Astrocyte (in vitro differentiated cells and primary cell): ENCODE results near the gene CREB5. TPM values are rescaled to one million over a fixed set of nuclear protein-coding genes. Genes with fewer than 3 reads are reported as not detected.

Experiments
- DNase-seq: peaks from one replicate; pipeline ENCODE4 v3.0.0-alpha.2; 2010; ENCODE audit warnings: low read depth
- FAIRE-seq: peaks from 2 replicates; lab custom pipeline; 2011; peaks lifted over from hg19 to GRCh38; lab: Jason Lieb, UNC
- H2AFZ ChIP-seq: 2 replicates; pipeline ENCODE4 v1.6.0; 2012; ENCODE audit warnings: low read depth, low read length, inconsistent platforms
- H3K27ac ChIP-seq: 2 replicates; pipeline ENCODE4 v1.5.1; 2011; ENCODE audit warnings: low read depth, low read length, inconsistent platforms
- H3K27me3 ChIP-seq: 2 replicates; pipeline ENCODE4 v1.6.0; 2011; ENCODE audit warnings: low read length, inconsistent platforms; ENCODE audit not compliant: insufficient read depth
- H3K36me3 ChIP-seq: 2 replicates; pipeline ENCODE4 v1.5.1; 2011; ENCODE audit warnings: low read length, inconsistent platforms; ENCODE audit not compliant: insufficient read depth
- H3K4me1 ChIP-seq: 2 replicates; pipeline ENCODE4 v1.5.1; 2011; ENCODE audit warnings: low read length, inconsistent platforms; ENCODE audit not compliant: insufficient read depth
- H3K4me2 ChIP-seq: 2 replicates; pipeline ENCODE4 v1.6.0; 2012; ENCODE audit warnings: low read length, inconsistent platforms
- H3K4me3 ChIP-seq: 2 replicates; pipeline ENCODE4 v1.5.1; 2011; ENCODE audit warnings: low read depth, mild to moderate bottlenecking, low read length, inconsistent platforms; ENCODE audit not compliant: insufficient read depth
- H3K79me2 ChIP-seq: 2 replicates; pipeline ENCODE4 v1.6.0; 2012; ENCODE audit warnings: mild to moderate bottlenecking, low read length, inconsistent platforms; ENCODE audit not compliant: insufficient read depth
- H3K9ac ChIP-seq: 2 replicates; pipeline ENCODE4 v1.6.0; 2012; ENCODE audit warnings: mild to moderate bottlenecking, low read length, inconsistent platforms
- H3K9me3 ChIP-seq: 2 replicates; pipeline ENCODE4 v1.5.1; 2012; ENCODE audit warnings: low read depth, mild to moderate bottlenecking, low read length, inconsistent platforms; ENCODE audit not compliant: insufficient read depth
- H4K20me1 ChIP-seq: 2 replicates; pipeline ENCODE4 v1.6.0; 2012; ENCODE audit warnings: low read length, inconsistent platforms; ENCODE audit not compliant: insufficient read depth
- H3K27ac Mint-ChIP-seq: one replicate; pipeline ENCODE4 v1.8.0; 2021; ENCODE audit warnings: mild to moderate bottlenecking, mixed read lengths; ENCODE audit not compliant: unreplicated experiment
- H3K27me3 Mint-ChIP-seq: one replicate; pipeline ENCODE4 v1.8.0; 2021; ENCODE audit warnings: low read depth, mixed read lengths; ENCODE audit not compliant: unreplicated experiment
- H3K36me3 Mint-ChIP-seq: one replicate; pipeline ENCODE4 v1.8.0; 2021; ENCODE audit warnings: low read depth, mixed read lengths; ENCODE audit not compliant: unreplicated experiment
- H3K4me1 Mint-ChIP-seq: one replicate; pipeline ENCODE4 v1.8.0; 2021; ENCODE audit warnings: low read depth, mixed read lengths; ENCODE audit not compliant: unreplicated experiment
- H3K4me3 Mint-ChIP-seq: one replicate; pipeline ENCODE4 v1.8.0; 2021; ENCODE audit warnings: mild to moderate bottlenecking, moderate library complexity, mixed read lengths; ENCODE audit not compliant: unreplicated experiment
- H3K9me3 Mint-ChIP-seq: one replicate; pipeline ENCODE4 v1.8.0; 2021; ENCODE audit warnings: mild to moderate bottlenecking, mixed read lengths; ENCODE audit not compliant: unreplicated experiment
- CTCF ChIP-seq: IDR thresholded peaks from 2 replicates; pipeline ENCODE4 v1.5.1; 2011; ENCODE audit warnings: low read depth, mild to moderate bottlenecking, inconsistent platforms, low read length, moderate library complexity; ENCODE audit not compliant: insufficient read depth
- EZH2 ChIP-seq: IDR thresholded peaks from 2 replicates; pipeline ENCODE4 v1.6.1; 2012; ENCODE audit warnings: mild to moderate bottlenecking, low read length, inconsistent platforms; ENCODE audit not compliant: insufficient read depth
- total RNA-seq: library from RNA; stranded (reverse); gene quantifications from 2 replicates; pipeline ENCODE4 v1.2.1, GENCODE V29; 2021

Gene CREB5
- total RNA-seq, 1 donor from 2014 or later, result 25.4 TPM

GRCh38 chr7:28626221-28626620 is 213.9 kb downstream of the CREB5 start:
- H3K4me3 Mint-ChIP-seq, result no peak overlapping the region
- Histone ChIP-seq H3K27ac (no peak overlapping the region), H3K4me1 (peaks cover 3% of the 10 kb centered on the region), H3K36me3 (no peaks in the 10 kb centered on the region), H3K4me3 (no peak overlapping the region), H2AFZ (no peak overlapping the region), H4K20me1 (no peaks in the 10 kb centered on the region), H3K9ac (no peak overlapping the region), H3K4me2 (no peak overlapping the region), H3K27me3 (peaks cover 4% of the 10 kb centered on the region), H3K79me2 (no peaks in the 10 kb centered on the region), H3K9me3 (no peaks in the 10 kb centered on the region)
- TF ChIP-seq EZH2, result no peak
- no peak for TF ChIP-seq CTCF
- DNase-seq, result no peak
- peaks cover 25% of the 10 kb centered on the region for H3K4me1 Mint-ChIP-seq
- peak overlapping the region; percentile 34 for H3K27ac Mint-ChIP-seq
- no peaks in the 10 kb centered on the region for H3K27me3 Mint-ChIP-seq
- no peak for FAIRE-seq
- no peaks in the 10 kb centered on the region for H3K36me3 Mint-ChIP-seq
- no peaks in the 10 kb centered on the region for H3K9me3 Mint-ChIP-seq

GRCh38 chr7:28626624-28627262 is 214.4 kb downstream of the CREB5 start:
- H3K9me3 Mint-ChIP-seq, result no peaks in the 10 kb centered on the region
- no peak overlapping the region for H2AFZ ChIP-seq
- peaks cover 4% of the 10 kb centered on the region for H3K27me3 ChIP-seq
- H3K9me3 ChIP-seq, result no peaks in the 10 kb centered on the region
- H3K27ac Mint-ChIP-seq, result peak overlapping the region; percentile 34
- no peak overlapping the region for H3K27ac ChIP-seq
- H3K4me1 ChIP-seq, result peaks cover 3% of the 10 kb centered on the region
- no peak overlapping the region for H3K4me2 ChIP-seq
- peaks cover 21% of the 10 kb centered on the region for H3K4me1 Mint-ChIP-seq
- no peaks in the 10 kb centered on the region for H4K20me1 ChIP-seq
- H3K79me2 ChIP-seq, result no peaks in the 10 kb centered on the region
- H3K9ac ChIP-seq, result no peak overlapping the region
- H3K4me3 ChIP-seq, result no peak overlapping the region
- no peaks in the 10 kb centered on the region for H3K36me3 ChIP-seq
- H3K4me3 Mint-ChIP-seq, result no peak overlapping the region
- no peaks in the 10 kb centered on the region for H3K36me3 Mint-ChIP-seq
- DNase-seq (peak; percentile 31), FAIRE-seq (no peak)
- peak; percentile 57 for TF ChIP-seq CTCF
- TF ChIP-seq EZH2, result no peak
- peaks cover 1% of the 10 kb centered on the region for H3K27me3 Mint-ChIP-seq

GRCh38 chr7:28627263-28627653 is 214.9 kb downstream of the CREB5 start:
- Mint-ChIP-seq H3K4me1 (peaks cover 21% of the 10 kb centered on the region), H3K4me3 (no peak overlapping the region), H3K36me3 (no peaks in the 10 kb centered on the region), H3K27ac (no peak overlapping the region), H3K27me3 (peaks cover 1% of the 10 kb centered on the region), H3K9me3 (no peaks in the 10 kb centered on the region)
- Histone ChIP-seq H2AFZ (no peak overlapping the region), H3K4me2 (no peak overlapping the region), H3K36me3 (no peaks in the 10 kb centered on the region), H3K4me1 (peaks cover 3% of the 10 kb centered on the region), H4K20me1 (no peaks in the 10 kb centered on the region), H3K9me3 (no peaks in the 10 kb centered on the region), H3K79me2 (no peaks in the 10 kb centered on the region), H3K4me3 (no peak overlapping the region), H3K27ac (no peak overlapping the region), H3K9ac (no peak overlapping the region), H3K27me3 (peaks cover 4% of the 10 kb centered on the region)
- peak; percentile 21 for DNase-seq
- no peak for FAIRE-seq
- TF ChIP-seq CTCF, result no peak
- TF ChIP-seq EZH2, result no peak
